Breast epithelium (tissue), 3 donors: Measurements from ENCODE around the gene PCSK1.

Experiments
- CTCF ChIP-seq, 3 donors: fragments of 450-650 bp; IDR thresholded peaks; one replicate each; pipeline ENCODE4 v1.5.1; 2016 to 2017; ENCODE audit warnings: antibody characterized with exemption in 3 of 3, mild to moderate bottlenecking in 3 of 3, moderate library complexity in 3 of 3
- POLR2A ChIP-seq: fragments of 450-650 bp; IDR thresholded peaks from one replicate; pipeline ENCODE4 v1.6.1; 2016; ENCODE audit warnings: antibody characterized with exemption, mild to moderate bottlenecking, moderate library complexity
- POLR2AphosphoS5 ChIP-seq, 3 donors: sonication (generic); formaldehyde crosslinking; IDR thresholded peaks; one replicate each; pipeline ENCODE4 v1.6.1; 2017; ENCODE audit warnings: antibody characterized with exemption in 3 of 3

GRCh38 chr5:96433066-96433447 lies at the start of gene PCSK1:
- TF ChIP-seq POLR2A: no peak
- TF ChIP-seq CTCF (IDR thresholded peaks at IDR 0.05): no peak
- TF ChIP-seq POLR2AphosphoS5 (IDR thresholded peaks at IDR 0.05): no peak
